HK-2 (cell line): ENCODE results near the gene MKRN2.
A peak's percentile ranks its signal among the peaks of the same experiment; 100 is the strongest.
"Not testable (repeated sequence)": the region's sequence is repeated elsewhere in the genome, so short reads cannot be mapped to it uniquely, and the experiment has no call there.

Experiments used
- DNase-seq: peaks from one replicate; pipeline ENCODE4 v3.0.0-alpha.2; 2018; ENCODE audit not compliant: unreplicated experiment

Gene MKRN2

GRCh38 chr3:12556690-12557472, at the start of gene MKRN2:
MKRN2 (plus strand) TSS chr3:12557087; CDS start chr3:12557151, 64 bp downstream.
- DNase-seq, result peak; percentile 85

- no peak for DNase-seq
Measured at GRCh38 chr3:12507591-12508281, 49.2 kb upstream of the MKRN2 start.

- DNase-seq, result peak; percentile 10
Measured at GRCh38 chr3:12508291-12508700, 48.6 kb upstream of the MKRN2 start.

- no peak for DNase-seq
Measured at GRCh38 chr3:12509466-12509865, 47.4 kb upstream of the MKRN2 start.

DNA sequence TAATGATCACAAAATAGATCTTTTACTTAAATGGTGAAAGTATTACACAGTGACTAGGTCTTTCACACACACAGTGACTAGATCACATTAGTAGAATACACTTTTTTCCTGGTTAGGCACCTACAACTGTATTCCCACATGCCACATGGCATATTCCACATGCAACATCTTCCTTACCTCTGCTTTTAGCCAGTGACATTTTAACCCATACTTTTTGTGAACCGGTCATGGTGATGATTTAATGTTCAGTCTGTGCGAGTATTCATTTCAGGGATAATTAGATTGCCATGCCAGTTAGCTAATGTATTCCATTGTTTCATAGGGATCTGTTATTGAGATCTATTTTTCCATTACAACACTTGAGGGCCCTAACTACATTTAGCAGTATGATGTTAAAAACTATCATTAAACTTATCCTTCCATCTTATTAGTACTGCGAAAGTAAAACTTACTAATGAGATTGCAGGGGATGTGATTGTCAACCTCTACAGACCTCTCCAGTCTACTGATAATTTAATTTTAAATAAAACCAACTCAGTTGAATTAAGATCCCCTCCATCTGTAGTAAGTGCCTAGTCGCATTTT, 44.3 kb upstream of the MKRN2 start:
- DNase-seq, result no peak

GRCh38 chr3:12513694-12514446, 43.0 kb upstream of the MKRN2 start:
- DNase-seq, result no peak

- no peak for DNase-seq
Measured at GRCh38 chr3:12515631-12516030, 41.3 kb upstream of the MKRN2 start.

DNA sequence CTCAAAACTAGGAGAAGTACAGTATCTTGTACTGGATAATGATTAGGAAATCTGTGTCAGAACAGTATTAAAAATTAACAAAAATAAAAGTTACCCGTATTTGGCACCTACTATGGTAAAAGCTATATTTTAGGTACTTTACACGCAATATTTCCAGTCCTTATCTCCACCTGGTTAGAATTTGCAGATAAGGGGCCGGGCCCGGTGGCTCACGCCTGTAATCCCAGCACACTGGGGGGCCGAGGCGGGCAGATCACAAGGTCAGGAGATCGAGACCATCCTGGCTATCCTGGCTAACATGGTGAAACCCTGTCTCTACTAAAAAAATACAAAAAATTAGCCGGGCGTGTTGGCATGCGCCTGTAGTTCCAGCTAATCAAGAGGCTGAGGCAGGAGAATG, 40.0 kb upstream of the MKRN2 start:
- no peak for DNase-seq

DNA sequence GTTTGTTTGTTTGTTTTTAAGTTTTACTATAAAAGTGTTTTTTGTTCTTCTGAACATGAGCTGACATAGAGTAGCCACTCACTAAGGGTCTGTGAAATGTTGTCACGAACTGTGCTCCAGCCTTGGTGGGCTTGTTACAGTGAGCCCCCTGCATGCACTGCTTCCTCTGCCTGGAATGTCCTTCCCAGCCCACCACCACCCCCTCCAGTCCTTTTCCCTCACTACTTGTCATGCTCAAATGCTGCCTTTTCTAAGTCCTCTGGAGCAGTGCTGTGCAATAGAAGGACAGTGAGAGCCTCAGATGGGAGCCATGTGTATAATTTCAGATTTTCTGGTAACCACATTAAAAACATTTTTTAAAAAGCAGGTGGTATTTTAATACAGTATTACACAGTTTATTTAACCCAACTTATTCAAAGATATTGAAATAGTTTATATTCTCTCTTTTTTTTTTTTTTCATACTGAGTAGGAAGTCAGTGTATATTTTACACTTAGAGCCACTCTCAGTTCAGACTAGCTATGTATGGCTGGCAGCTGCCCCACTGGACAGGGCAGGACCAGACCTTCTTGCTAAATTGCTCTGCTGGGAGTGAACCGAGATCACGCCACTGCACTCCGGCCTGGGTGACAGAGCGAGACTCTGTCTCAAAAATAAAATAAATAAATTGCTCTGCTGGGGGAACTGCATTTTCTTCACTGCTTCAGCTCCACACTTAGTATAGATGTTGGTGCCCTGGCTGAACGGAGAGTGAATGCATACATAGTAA, 38.4 kb upstream of the MKRN2 start:
- DNase-seq, result no peak

GRCh38 chr3:12521010-12521409, 35.9 kb upstream of the MKRN2 start:
- no peak for DNase-seq

GRCh38 chr3:12522721-12523120, 34.2 kb upstream of the MKRN2 start:
- no peak for DNase-seq

GRCh38 chr3:12527757-12528143, 29.1 kb upstream of the MKRN2 start:
- no peak for DNase-seq

DNA sequence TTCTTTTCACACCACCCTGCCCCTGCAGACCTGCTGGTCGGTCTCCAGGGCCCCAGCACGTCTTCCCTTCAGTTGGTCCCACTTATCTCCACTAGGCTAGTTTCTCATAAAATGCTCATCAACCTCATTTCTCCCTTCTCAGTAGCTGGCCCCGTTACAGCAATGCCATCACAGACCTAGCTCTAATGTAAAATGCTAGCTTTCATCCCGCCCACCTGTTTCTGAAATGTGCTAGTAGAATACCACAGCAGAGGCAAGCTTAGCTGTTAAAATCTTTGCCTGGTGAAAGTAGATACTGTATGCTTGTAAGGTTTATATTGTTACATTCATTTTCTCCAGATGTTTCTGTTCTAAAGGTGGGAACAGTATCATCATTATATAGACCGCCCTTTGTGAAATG, 24.7 kb upstream of the MKRN2 start:
- DNase-seq, result no peak

DNA sequence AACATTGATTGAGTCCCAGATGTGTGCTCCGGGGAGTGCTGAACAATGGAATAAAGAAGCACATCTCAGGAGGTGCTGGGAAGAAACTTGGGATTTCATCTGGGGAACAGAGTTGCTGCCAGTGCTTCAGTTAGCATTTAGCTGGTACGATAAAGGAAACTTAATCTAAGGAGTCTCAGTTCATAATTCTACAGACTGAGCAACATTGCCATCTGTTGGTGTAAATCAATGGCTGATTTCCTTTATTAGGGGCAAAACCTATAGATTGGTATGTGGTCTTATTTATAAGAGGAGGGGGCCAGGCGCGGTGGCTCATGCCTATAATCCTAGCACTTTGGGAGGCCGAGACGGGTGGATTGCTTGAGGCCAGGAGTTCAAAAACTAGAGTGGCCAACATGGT, 20.5 kb upstream of the MKRN2 start:
- DNase-seq, result no peak

- no peak for DNase-seq
Measured at GRCh38 chr3:12541625-12542024, 15.3 kb upstream of the MKRN2 start.

- DNase-seq, result not testable (repeated sequence)
Measured at GRCh38 chr3:12543497-12543896, 13.4 kb upstream of the MKRN2 start.

DNA sequence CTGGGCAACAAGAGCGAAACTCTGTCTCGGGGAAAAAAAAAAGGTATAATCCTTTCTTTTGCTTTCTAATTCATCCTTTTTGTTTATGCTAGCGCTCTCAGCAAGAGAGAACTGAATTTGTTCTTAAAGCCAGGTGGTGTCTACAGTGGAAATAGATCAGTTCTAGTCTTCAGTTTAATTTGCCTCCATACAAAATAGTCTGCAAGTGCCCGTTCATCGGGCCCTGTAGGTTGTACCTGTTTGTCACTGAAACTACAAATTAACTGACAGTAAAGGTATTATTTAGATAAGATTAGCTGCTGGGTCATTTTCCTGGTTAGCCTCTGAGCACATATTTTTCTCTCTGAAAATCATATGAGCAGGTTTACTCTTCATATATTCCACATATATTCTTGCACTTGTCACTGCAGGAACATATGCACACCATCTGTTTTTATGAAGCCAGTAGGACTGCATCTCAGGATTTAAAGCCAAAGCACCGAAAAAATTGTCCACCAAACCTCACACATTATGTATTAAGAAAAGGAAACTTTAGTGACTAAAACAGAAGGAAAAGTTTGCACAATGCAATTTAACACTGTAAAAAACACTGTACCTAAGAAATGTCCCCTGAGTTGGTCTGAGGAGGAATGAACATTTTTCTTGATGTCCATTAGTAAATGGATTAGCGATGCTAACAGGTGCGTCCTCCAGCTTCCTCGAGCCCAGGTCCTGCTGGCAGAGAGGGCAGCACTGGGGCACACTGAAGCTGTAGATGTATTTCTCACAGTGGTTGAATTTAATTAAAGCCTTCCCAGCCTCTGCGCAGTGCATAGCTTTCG, 12.0 kb upstream of the MKRN2 start:
- no peak for DNase-seq

GRCh38 chr3:12545473-12545791, 11.5 kb upstream of the MKRN2 start, which contains the start of gene MKRN2OS:
MKRN2OS (minus strand) TSS chr3:12545499; CDS start chr3:12545464, 35 bp downstream.
- no peak for DNase-seq

- DNase-seq, result no peak
Measured at GRCh38 chr3:12549971-12550760, 6.7 kb upstream of the MKRN2 start.

DNA sequence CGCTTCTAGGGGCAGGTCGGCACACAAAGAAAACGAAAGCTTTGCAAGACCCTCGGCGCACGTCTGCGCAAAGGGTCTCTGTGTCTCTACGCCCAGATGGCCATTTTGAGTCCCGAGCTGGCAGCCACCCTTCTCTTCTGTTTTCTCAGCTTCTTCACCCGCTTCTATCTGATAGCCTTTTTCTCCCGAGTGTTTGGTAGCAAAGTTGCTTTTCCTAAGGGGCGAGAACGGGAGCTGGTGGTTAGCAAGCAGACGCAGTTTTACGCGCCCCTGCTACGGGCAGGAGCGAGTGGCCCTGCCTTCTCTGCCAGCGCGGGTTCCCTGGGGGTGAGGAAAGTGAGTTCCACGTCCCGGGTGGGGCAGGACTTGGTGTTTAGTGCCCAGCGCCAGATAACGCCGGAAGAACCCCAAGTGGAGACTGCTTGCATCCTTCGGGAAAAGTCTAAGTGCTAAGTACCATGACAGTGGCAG, 2.9 kb upstream of the MKRN2 start:
- DNase-seq, result no peak
